ENCODE data around the gene ARID5A.

ARID5A gene

GRCh38 chr2:96511851-96512250 lies 24.7 kb upstream of the ARID5A start:
- no peak for DNase-seq (ENCODE audit: low read depth)
- TF ChIP-seq CTCF (IDR thresholded peaks at IDR 0.05; ENCODE audit: insufficient read depth, low read depth, low read length, missing control alignments): no peak
- H3K4me3 ChIP-seq (ENCODE audit: low read depth, low read length): no peak overlapping the region

- no peak for DNase-seq (ENCODE audit: low read depth)
- no peak for TF ChIP-seq CTCF (IDR thresholded peaks at IDR 0.05; ENCODE audit: insufficient read depth, low read depth, low read length, missing control alignments)
- no peak overlapping the region for H3K4me3 ChIP-seq (ENCODE audit: low read depth, low read length)
Measured at GRCh38 chr2:96512341-96512740, 24.2 kb upstream of the ARID5A start.

- TF ChIP-seq CTCF (IDR thresholded peaks at IDR 0.05; ENCODE audit: insufficient read depth, low read depth, low read length, missing control alignments): no peak
- no peak for DNase-seq (ENCODE audit: low read depth)
- H3K4me3 ChIP-seq (ENCODE audit: low read depth, low read length): no peak overlapping the region
Measured at GRCh38 chr2:96514521-96514920, 22.0 kb upstream of the ARID5A start.

- no peak for TF ChIP-seq CTCF (IDR thresholded peaks at IDR 0.05; ENCODE audit: insufficient read depth, low read depth, low read length, missing control alignments)
- no peak overlapping the region for H3K4me3 ChIP-seq (ENCODE audit: low read depth, low read length)
- DNase-seq (ENCODE audit: low read depth): no peak
Measured at GRCh38 chr2:96517079-96517478, 19.5 kb upstream of the ARID5A start.

GRCh38 chr2:96520231-96520630 lies 16.3 kb upstream of the ARID5A start:
- TF ChIP-seq CTCF (IDR thresholded peaks at IDR 0.05; ENCODE audit: insufficient read depth, low read depth, low read length, missing control alignments): no peak
- no peak overlapping the region for H3K4me3 ChIP-seq (ENCODE audit: low read depth, low read length)
- DNase-seq (ENCODE audit: low read depth): no peak

GRCh38 chr2:96520697-96521096 lies 15.9 kb upstream of the ARID5A start:
- TF ChIP-seq CTCF (IDR thresholded peaks at IDR 0.05; ENCODE audit: insufficient read depth, low read depth, low read length, missing control alignments): no peak
- no peak for DNase-seq (ENCODE audit: low read depth)
- H3K4me3 ChIP-seq (ENCODE audit: low read depth, low read length): no peak overlapping the region

GRCh38 chr2:96521219-96521618 lies 15.3 kb upstream of the ARID5A start:
- no peak for DNase-seq (ENCODE audit: low read depth)
- no peak for TF ChIP-seq CTCF (IDR thresholded peaks at IDR 0.05; ENCODE audit: insufficient read depth, low read depth, low read length, missing control alignments)
- H3K4me3 ChIP-seq (ENCODE audit: low read depth, low read length): no peak overlapping the region
